NOMO-1 (cell line): Measurements from ENCODE around the gene MYOF.
A peak's percentile ranks its signal among the peaks of the same experiment; 100 is the strongest.

Source experiments
- DNase-seq, 2 experiments: peaks; one replicate each; lab custom pipeline; 2025; ENCODE audit not compliant: unreplicated experiment in 2 of 2; lab: John Stamatoyannopoulos, UW

Gene MYOF

GRCh38 chr10:93402192-93402591 lies 79.9 kb downstream of the MYOF start:
- no peak for DNase-seq

- DNase-seq = no peak
These were observed 83.6 kb downstream of the MYOF start for GRCh38 chr10:93398528-93398927.

- no peak for DNase-seq
These were observed 85.1 kb downstream of the MYOF start for GRCh38 chr10:93397020-93397419.

GRCh38 chr10:93393211-93393610 lies 88.9 kb downstream of the MYOF start:
- no peak for DNase-seq

GRCh38 chr10:93392121-93392520 lies 90.0 kb downstream of the MYOF start:
- no peak for DNase-seq

GRCh38 chr10:93390306-93391090 lies 91.6 kb downstream of the MYOF start:
- DNase-seq = peak; percentile 71 to 83

- peak; percentile 78 to 92 for DNase-seq
These were observed 95.3 kb downstream of the MYOF start for GRCh38 chr10:93386631-93387369.

GRCh38 chr10:93385345-93385744 lies 96.8 kb downstream of the MYOF start:
- DNase-seq = no peak

GRCh38 chr10:93384006-93384405 lies 98.1 kb downstream of the MYOF start:
- DNase-seq = no peak

- DNase-seq = no peak
These were observed 98.6 kb downstream of the MYOF start for GRCh38 chr10:93383562-93383981.

GRCh38 chr10:93379731-93380575 lies 102.2 kb downstream of the MYOF start:
- no peak for DNase-seq

- no peak for DNase-seq
These were observed 103.0 kb downstream of the MYOF start for GRCh38 chr10:93378997-93379730.

- DNase-seq = no peak
These were observed 104.1 kb downstream of the MYOF start for GRCh38 chr10:93378039-93378438.

GRCh38 chr10:93376372-93377293 lies 105.5 kb downstream of the MYOF start:
- DNase-seq = peak; percentile 71 to 81

- no peak for DNase-seq
These were observed 111.2 kb downstream of the MYOF start for GRCh38 chr10:93370961-93371360.

GRCh38 chr10:93369588-93370164 lies 112.5 kb downstream of the MYOF start:
- DNase-seq = no peak

GRCh38 chr10:93368210-93368609 lies 113.9 kb downstream of the MYOF start:
- DNase-seq = no peak

- DNase-seq = no peak
These were observed 114.5 kb downstream of the MYOF start for GRCh38 chr10:93367664-93368063.

GRCh38 chr10:93364966-93365365 lies 117.2 kb downstream of the MYOF start:
- DNase-seq = no peak
